ENCODE data around the gene TREH. TPM values are rescaled to one million over a fixed set of nuclear protein-coding genes. Genes with fewer than 3 reads are reported as not detected.

TREH gene
- total RNA-seq, 1 donor from 2014 or later, result not detected

- ChIA-PET CTCF (interaction anchor here (1.7 kb wide), 1 partner anchor 265 kb away, joined by 4 read pairs; no protein-coding TSS in a partner anchor), POLR2A (interaction anchor here (0.8 to 2.1 kb wide), 2 partner anchors 98 to 192 kb away, joined by 7 read pairs; partner anchors contain the start of genes CXCR5 and DDX6)
- H3K36me3 Mint-ChIP-seq (ENCODE audit: low read depth), result no peaks in the 10 kb centered on the region
- no peak overlapping the region for H3K4me3 Mint-ChIP-seq
- ATAC-seq (ENCODE audit: low read depth) (no peak), DNase-seq (no peak)
- no peaks in the 10 kb centered on the region for H3K9me3 Mint-ChIP-seq
- peaks cover 17% of the 10 kb centered on the region for H3K4me1 Mint-ChIP-seq
- H3K27ac Mint-ChIP-seq, result peak overlapping the region; percentile 35
- H3K27me3 Mint-ChIP-seq, result peaks cover 2% of the 10 kb centered on the region
- TF ChIP-seq CTCF (IDR thresholded peaks at IDR 0.05), result no peak
- intact Hi-C loops (cut with micrococcal nuclease), result loop anchor here (2.0 to 5.0 kb wide), 4 partner anchors 35 to 339 kb away; partner anchors contain the start of gene SLC37A4
Measured at GRCh38 chr11:118691926-118692830, 12.7 kb upstream of the TREH start.

GRCh38 chr11:118690553-118691304 is 11.3 kb upstream of the TREH start:
- Mint-ChIP-seq H3K4me3 (no peak overlapping the region), H3K9me3 (no peaks in the 10 kb centered on the region), H3K27ac (no peak overlapping the region), H3K27me3 (peaks cover 4% of the 10 kb centered on the region), H3K36me3 (ENCODE audit: low read depth) (no peaks in the 10 kb centered on the region), H3K4me1 (peaks cover 15% of the 10 kb centered on the region)
- CTCF ChIA-PET, result interaction anchor here (1.1 to 2.7 kb wide), 12 partner anchors 24 to 266 kb away, joined by 3 to 28 read pairs (median 4); partner anchors contain the start of gene UPK2
- POLR2A ChIA-PET, result interaction anchor here (1.0 to 2.2 kb wide), 6 partner anchors 100 to 377 kb away, joined by 3 to 12 read pairs (median 8); partner anchors contain the start of genes CXCR5, DDX6, UPK2 and VPS11
- no peak for TF ChIP-seq CTCF (IDR thresholded peaks at IDR 0.05)
- ATAC-seq (ENCODE audit: low read depth) (no peak), DNase-seq (no peak)
- intact Hi-C loops (cut with micrococcal nuclease), result loop anchor here (1.0 to 5.0 kb wide), 10 partner anchors 37 to 545 kb away; partner anchors contain the start of genes SLC37A4 and UPK2

DNA sequence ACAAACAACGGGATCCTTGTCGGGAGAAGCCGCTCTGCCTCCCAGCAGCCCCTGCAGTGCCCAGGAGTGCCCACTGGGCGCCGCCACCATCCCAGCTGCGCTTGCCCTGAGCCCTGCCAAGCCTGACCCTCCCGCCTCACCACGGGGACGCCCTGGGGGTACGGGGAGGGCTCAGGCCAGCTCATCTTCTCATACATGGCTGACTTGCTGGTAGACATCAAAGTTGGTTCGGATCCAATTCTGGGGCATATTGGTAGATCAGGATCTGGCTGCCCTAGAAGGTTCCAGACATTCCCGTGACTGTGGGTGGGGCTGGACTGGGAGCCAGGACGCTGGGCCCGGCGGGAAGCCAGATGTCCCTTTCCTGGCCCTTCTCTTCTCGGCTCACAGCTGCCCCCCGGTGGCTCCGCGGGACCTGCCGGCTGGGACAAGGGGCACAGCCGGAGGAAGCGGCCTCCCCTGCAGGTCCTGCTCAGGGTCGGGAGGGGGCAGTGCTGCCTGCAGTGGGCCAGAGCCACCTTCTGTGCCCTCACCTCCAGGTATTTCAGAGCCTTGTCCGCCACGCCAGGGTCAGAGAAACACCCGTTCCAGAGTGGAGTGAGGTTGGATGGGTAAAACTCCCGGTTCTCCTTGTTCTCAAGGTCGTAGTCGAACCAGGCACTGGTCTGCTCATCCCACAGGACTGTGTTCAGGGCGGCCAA is 10.6 kb upstream of the TREH start:
- CTCF ChIA-PET, result interaction anchor here (0.6 to 2.7 kb wide), 26 partner anchors 15 to 276 kb away, joined by 3 to 28 read pairs (median 4); partner anchors contain the start of genes BCL9L, CXCR5 and UPK2
- Mint-ChIP-seq H3K4me1 (peaks cover 12% of the 10 kb centered on the region), H3K9me3 (no peaks in the 10 kb centered on the region), H3K36me3 (ENCODE audit: low read depth) (no peaks in the 10 kb centered on the region), H3K27me3 (peaks cover 4% of the 10 kb centered on the region), H3K27ac (peak overlapping the region; percentile 15), H3K4me3 (peak overlapping the region; percentile 79)
- DNase-seq (peak; percentile 74), ATAC-seq (ENCODE audit: low read depth) (peak; percentile 95)
- peak; percentile 55 for TF ChIP-seq CTCF (IDR thresholded peaks at IDR 0.05)
- intact Hi-C loops (cut with micrococcal nuclease), result loop anchor here (1.0 to 5.0 kb wide), 10 partner anchors 37 to 545 kb away; partner anchors contain the start of genes SLC37A4 and UPK2
- POLR2A ChIA-PET, result interaction anchor here (0.6 to 2.2 kb wide), 12 partner anchors 62 to 873 kb away, joined by 3 to 12 read pairs (median 6); partner anchors contain the start of genes BCL9L, CXCR5, DDX6 and UPK2

DNA sequence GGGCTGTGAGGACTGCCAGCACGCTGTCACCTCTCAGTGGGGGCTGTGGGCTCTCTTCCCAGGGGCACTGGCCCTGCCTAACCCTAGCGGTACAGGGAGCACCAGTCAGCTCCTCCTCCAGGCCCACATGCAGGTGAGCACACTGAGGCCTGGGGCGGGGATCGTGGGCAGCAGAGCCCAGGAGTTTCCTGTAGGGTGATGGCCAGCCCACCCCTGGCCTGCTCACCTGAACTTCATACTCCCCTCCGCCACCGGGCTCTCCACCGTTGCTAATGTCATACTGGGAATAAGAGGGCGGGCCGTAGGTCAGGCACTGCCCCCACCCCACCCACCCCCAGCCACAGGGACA is 10.0 kb upstream of the TREH start:
- no peak for TF ChIP-seq CTCF (IDR thresholded peaks at IDR 0.05)
- POLR2A ChIA-PET, result interaction anchor here (0.6 to 2.2 kb wide), 11 partner anchors 101 to 873 kb away, joined by 3 to 12 read pairs (median 6); partner anchors contain the start of genes BCL9L, CXCR5, DDX6 and UPK2
- CTCF ChIA-PET, result interaction anchor here (0.6 to 2.7 kb wide), 26 partner anchors 15 to 277 kb away, joined by 3 to 28 read pairs (median 4); partner anchors contain the start of genes BCL9L, CXCR5 and UPK2
- DNase-seq, result no peak
- Mint-ChIP-seq H3K27ac (no peak overlapping the region), H3K36me3 (ENCODE audit: low read depth) (no peaks in the 10 kb centered on the region), H3K27me3 (peaks cover 4% of the 10 kb centered on the region), H3K4me3 (no peak overlapping the region), H3K9me3 (no peaks in the 10 kb centered on the region), H3K4me1 (peaks cover 12% of the 10 kb centered on the region)
- intact Hi-C loops (cut with micrococcal nuclease), result no loop called here
- ATAC-seq (ENCODE audit: low read depth), result no peak

All from activated B cell treated with CpG ODN at 0.5 μM for 24 hours (primary cell).